AML-193 (cell line): ENCODE results near the gene RAB23.
"Not testable (repeated sequence)": the region's sequence is repeated elsewhere in the genome, so short reads cannot be mapped to it uniquely, and the experiment has no call there.

Experiments used
- DNase-seq, 2 experiments: peaks; one replicate each; lab custom pipeline; 2025; lab: John Stamatoyannopoulos, UW

RAB23 gene

GRCh38 chr6:57243526-57243925, 21.4 kb upstream of the RAB23 start:
- DNase-seq = not testable (repeated sequence)

- DNase-seq = no peak
Measured at GRCh38 chr6:57242505-57242904, 20.4 kb upstream of the RAB23 start.

GRCh38 chr6:57226221-57226620, 4.1 kb upstream of the RAB23 start:
- no peak for DNase-seq

GRCh38 chr6:57224769-57225515, 2.8 kb upstream of the RAB23 start:
- DNase-seq = no peak

GRCh38 chr6:57222743-57223077, 603 bp upstream of the RAB23 start:
- peak in 1 of 2 experiments; percentile 27 for DNase-seq

GRCh38 chr6:57221191-57221935, 744 bp downstream of the RAB23 start:
- peak; percentile 42 to 44 for DNase-seq

GRCh38 chr6:57220083-57220703, 1.9 kb downstream of the RAB23 start:
- no peak for DNase-seq

- DNase-seq = no peak
Measured at GRCh38 chr6:57217270-57217669, 4.8 kb downstream of the RAB23 start.

GRCh38 chr6:57216235-57217101, 5.6 kb downstream of the RAB23 start:
- peak; percentile 21 to 28 for DNase-seq

- no peak for DNase-seq
Measured at GRCh38 chr6:57215260-57215659, 6.8 kb downstream of the RAB23 start.

- DNase-seq = no peak
Measured at GRCh38 chr6:57210060-57210459, 12.0 kb downstream of the RAB23 start.

GRCh38 chr6:57209030-57209429, 13.1 kb downstream of the RAB23 start:
- DNase-seq = no peak

GRCh38 chr6:57207872-57208271, 14.2 kb downstream of the RAB23 start:
- DNase-seq = no peak

- DNase-seq = no peak
Measured at GRCh38 chr6:57207141-57207540, 15.0 kb downstream of the RAB23 start.

GRCh38 chr6:57205550-57206328, 16.4 kb downstream of the RAB23 start:
- DNase-seq = no peak

- no peak for DNase-seq
Measured at GRCh38 chr6:57201718-57202117, 20.4 kb downstream of the RAB23 start.

- no peak for DNase-seq
Measured at GRCh38 chr6:57198926-57199636, 23.0 kb downstream of the RAB23 start.

- DNase-seq = no peak
Measured at GRCh38 chr6:57195457-57195856, 26.6 kb downstream of the RAB23 start.

GRCh38 chr6:57193177-57193576, 28.9 kb downstream of the RAB23 start:
- no peak for DNase-seq

- peak; percentile 28 for DNase-seq
Measured at GRCh38 chr6:57190140-57190539, 32.0 kb downstream of the RAB23 start.

GRCh38 chr6:57183336-57183735, 38.8 kb downstream of the RAB23 start:
- DNase-seq = no peak
